ENCODE data around the gene GMEB2.

GMEB2 gene

DNA sequence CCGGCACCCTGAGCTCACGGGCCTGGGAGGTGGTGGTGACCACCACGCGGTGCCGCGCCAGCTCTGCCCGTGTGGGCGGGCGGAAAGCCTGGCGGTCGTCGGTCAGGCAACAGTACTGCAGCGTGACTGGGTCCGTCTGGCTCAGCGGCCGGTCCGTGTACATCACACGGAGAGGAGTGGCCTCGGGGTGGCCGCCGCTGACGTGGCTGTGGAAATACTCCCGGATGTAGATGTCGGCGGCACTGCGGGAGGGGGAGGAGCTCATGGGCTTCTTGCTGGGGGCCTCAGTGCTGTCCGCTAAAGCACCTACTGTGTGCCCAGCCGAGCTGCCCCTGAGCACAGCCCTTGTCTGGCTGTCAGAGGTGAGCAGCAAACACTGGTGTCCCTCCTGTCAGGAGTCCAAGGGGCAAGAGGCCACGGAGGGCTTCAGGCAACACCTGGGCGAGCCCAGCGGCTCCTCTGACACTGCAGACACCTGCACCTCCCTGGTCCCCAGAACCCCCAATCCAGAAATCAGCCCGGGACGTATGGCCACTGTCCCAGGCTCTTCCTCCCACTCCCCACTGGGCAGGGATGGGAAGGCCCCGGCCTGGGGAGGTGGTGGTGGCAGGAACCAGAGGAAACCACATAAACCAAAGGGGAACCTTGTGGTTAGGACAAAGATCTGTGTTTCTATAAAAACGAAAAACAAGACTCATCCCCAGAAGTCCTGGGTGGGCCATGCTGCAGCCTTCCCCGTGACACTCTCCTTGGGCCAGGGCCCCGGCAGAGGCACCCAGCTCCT lies 59.3 kb downstream of the GMEB2 start:
- TF ChIP-seq, protein P1, sequence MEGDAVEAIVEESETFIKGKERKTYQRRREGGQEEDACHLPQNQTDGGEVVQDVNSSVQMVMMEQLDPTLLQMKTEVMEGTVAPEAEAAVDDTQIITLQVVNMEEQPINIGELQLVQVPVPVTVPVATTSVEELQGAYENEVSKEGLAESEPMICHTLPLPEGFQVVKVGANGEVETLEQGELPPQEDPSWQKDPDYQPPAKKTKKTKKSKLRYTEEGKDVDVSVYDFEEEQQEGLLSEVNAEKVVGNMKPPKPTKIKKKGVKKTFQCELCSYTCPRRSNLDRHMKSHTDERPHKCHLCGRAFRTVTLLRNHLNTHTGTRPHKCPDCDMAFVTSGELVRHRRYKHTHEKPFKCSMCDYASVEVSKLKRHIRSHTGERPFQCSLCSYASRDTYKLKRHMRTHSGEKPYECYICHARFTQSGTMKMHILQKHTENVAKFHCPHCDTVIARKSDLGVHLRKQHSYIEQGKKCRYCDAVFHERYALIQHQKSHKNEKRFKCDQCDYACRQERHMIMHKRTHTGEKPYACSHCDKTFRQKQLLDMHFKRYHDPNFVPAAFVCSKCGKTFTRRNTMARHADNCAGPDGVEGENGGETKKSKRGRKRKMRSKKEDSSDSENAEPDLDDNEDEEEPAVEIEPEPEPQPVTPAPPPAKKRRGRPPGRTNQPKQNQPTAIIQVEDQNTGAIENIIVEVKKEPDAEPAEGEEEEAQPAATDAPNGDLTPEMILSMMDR (IDR thresholded peaks at IDR 0.05; ENCODE audit: extremely low read depth, missing control alignments): no peak
- DNase-seq (ENCODE audit: low spot score): peak; percentile 83

DNA sequence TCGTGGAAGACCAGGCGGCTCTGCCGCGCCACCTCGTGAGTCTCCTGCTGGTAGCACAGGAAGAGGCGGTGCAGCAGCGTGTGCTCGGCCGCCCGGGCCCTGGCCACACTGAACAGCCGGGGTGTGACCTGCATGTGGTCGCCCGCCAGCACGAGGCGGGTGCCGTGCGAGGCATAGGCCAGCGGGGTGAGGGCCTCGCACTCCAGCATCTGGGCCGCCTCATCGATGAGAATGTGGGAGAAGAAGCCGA lies 59.8 kb downstream of the GMEB2 start:
- TF ChIP-seq, protein P1 (IDR thresholded peaks at IDR 0.05; ENCODE audit: extremely low read depth, missing control alignments): no peak
- DNase-seq (ENCODE audit: low spot score): no peak

DNA sequence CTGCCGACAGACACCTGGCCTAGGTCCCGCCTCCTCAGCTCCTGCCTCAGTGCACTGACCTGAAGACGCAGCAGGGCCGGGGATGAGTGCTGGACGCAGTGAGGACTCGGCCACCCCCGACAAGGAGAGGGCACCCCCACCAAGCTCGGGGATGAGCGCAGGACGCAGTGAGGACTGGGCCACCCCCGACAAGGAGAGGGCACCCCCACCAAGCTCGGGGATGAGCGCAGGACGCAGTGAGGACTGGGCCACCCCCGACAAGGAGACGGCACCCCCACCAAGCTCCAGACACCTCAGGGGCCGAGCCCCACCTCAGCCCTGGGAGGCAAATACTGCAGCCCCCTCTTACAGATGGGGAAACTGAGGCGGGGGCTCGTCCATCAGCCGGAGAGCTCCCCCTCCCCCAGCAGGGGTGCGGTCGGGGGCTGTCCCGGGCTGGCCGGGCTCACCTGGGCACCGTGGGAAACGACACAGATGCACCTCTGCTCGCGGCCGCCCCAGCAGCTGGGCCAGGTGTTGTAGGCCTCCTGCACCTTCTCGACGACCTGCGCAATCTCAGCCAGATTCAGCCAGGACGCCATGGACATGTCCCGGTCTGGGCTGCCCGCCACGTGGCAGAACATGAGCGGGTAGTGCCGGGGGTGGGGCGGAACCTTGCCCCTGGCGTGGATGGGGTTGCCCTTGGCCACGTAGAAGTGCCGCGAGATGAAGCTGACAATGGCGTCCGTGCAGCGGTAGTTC lies 60.3 kb downstream of the GMEB2 start:
- TF ChIP-seq, protein P1 (IDR thresholded peaks at IDR 0.05; ENCODE audit: extremely low read depth, missing control alignments): no peak
- DNase-seq (ENCODE audit: low spot score): no peak

DNA sequence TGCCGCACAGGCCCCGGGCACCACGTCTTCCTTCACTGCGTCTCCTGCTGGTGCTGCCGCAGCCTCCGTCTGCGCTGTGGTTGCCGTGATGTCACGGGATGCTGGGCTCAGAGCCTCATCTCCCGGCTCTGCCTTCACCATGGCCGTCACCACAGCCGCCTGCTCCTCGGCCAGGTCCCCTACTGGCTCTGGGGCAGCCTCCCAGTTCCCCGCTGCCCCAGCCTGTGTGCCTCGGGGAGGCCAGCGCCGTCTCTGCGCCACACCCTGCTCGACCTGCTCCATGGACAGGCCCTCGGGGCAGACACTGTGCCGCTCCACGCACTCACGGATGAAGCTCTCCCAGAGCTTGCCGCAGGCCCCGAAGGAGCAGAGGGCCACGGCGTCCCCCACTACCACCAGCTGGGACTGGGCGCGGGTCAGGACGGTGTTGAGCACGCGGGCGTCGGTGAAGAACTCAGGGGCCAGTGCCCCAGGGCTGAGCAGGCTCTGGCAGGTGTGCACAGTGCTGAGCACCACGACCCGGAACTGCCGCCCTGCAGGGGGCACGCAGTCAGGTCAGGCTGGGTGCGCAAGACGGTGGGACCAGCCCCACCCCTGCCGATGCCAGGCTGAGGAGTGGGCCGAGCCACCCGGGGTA lies 61.1 kb downstream of the GMEB2 start:
- TF ChIP-seq, protein P1 (IDR thresholded peaks at IDR 0.05; ENCODE audit: extremely low read depth, missing control alignments): no peak
- DNase-seq (ENCODE audit: low spot score): no peak

DNA sequence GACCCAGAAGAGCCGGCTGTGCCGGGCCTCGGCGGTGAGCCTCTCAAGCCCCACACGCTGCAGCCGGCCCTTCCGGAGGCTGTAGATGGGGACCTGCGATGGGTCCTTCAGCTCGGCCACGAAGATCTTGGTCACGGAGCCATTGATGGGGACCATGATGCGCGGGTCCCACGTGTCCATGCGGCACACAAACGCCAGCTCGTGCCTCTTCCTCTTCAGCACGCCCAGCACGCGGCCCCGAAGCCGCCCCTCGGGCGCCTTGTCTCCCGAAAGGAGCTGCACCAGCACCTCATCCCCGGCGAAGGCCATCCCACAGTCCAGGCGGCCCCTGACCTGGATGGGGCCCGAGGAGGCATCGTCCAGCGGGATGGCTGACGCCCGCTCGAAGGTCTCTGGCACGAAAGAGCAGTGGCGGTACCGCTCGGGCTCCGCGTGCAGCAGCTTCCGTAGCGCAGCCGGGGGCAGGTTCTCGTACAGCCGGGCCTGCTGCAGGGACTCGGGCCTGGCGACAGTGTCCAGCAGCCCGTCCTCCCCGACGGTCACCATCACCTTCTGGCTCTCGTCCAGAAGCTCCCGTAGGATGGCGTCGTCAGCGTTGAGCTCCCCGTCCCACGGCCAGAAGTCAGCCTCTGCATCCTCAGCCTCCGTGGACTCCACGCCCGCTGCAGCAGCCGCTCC lies 61.7 kb downstream of the GMEB2 start:
- TF ChIP-seq, protein P1 (IDR thresholded peaks at IDR 0.05; ENCODE audit: extremely low read depth, missing control alignments): no peak

DNA sequence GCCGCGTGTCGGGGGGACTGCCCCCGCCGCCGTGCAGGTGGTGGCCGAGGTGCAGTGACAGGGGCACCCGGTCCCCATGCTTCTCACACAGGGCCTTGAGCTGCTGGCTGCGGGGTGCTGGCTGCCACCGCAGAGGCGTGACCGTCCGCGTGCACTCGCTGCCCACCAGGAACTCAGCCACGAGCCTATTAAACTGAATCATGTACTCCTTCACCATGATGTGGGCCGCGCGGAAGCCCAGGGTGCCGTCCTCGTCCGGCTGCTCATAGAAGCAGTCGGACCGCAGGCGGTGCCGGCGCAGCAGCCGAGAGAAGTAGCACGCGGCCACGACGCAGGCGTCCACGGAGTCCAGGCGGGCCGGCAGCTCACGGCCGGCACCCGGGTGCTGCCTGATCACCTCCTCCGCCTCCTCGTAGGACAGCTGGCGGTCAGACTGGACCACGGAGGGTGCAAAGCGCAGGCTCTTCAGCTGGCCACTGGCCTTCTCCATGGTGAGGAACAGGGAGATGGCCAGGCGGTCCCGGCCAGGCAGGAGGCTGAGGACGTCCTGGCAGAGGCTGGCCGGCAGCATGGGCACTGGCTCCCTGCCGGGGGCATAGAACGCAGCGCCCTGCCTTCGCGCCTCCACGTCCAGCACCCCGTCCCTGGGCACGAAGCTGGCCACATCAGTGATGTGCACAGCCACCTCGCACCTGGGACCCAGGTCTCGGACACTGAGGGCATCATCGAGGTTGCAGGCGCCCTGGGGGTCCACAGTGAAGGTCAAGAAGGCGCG lies 62.7 kb downstream of the GMEB2 start:
- TF ChIP-seq, protein P1 (IDR thresholded peaks at IDR 0.05; ENCODE audit: extremely low read depth, missing control alignments): no peak
- DNase-seq (ENCODE audit: low spot score): no peak

More for the DNA sequence above, 61.7 kb downstream of the GMEB2 start:
- no peak for DNase-seq (ENCODE audit: low spot score)

Data from GM20000 (cell line).